ENCODE results near the gene ZNF775.

The ZNF775 gene

GRCh38 chr7:150378853-150379440, at the start of gene ZNF775:
Gene ZNF775, plus strand, starts transcription at chr7:150379330. Its CDS starts 9,141 bp downstream, at chr7:150388471.
- peak; percentile 97 for DNase-seq

- DNase-seq, result peak; percentile 67
Measured at GRCh38 chr7:150329331-150330120, 49.6 kb upstream of the ZNF775 start.

GRCh38 chr7:150330211-150330885, 48.8 kb upstream of the ZNF775 start:
- no peak for DNase-seq

GRCh38 chr7:150332852-150333635, 46.1 kb upstream of the ZNF775 start:
- DNase-seq, result no peak

- no peak for DNase-seq
Measured at GRCh38 chr7:150333659-150334058, 45.5 kb upstream of the ZNF775 start.

- no peak for DNase-seq
Measured at GRCh38 chr7:150334108-150334507, 45.0 kb upstream of the ZNF775 start.

GRCh38 chr7:150335108-150335773, 43.9 kb upstream of the ZNF775 start:
- no peak for DNase-seq

- DNase-seq, result no peak
Measured at GRCh38 chr7:150335774-150336112, 43.4 kb upstream of the ZNF775 start.

- DNase-seq, result no peak
Measured at GRCh38 chr7:150336746-150337145, 42.4 kb upstream of the ZNF775 start.

- no peak for DNase-seq
Measured at GRCh38 chr7:150337179-150337578, 42.0 kb upstream of the ZNF775 start.

- DNase-seq, result no peak
Measured at GRCh38 chr7:150337659-150338081, 41.5 kb upstream of the ZNF775 start.

- no peak for DNase-seq
Measured at GRCh38 chr7:150338166-150338829, 40.8 kb upstream of the ZNF775 start.

GRCh38 chr7:150339409-150339809, 39.7 kb upstream of the ZNF775 start:
- DNase-seq, result no peak

- DNase-seq, result peak; percentile 57
Measured at GRCh38 chr7:150340024-150340749, 38.9 kb upstream of the ZNF775 start.

GRCh38 chr7:150340875-150341262, 38.3 kb upstream of the ZNF775 start:
- DNase-seq, result no peak

- DNase-seq, result peak; percentile 67
Measured at GRCh38 chr7:150341263-150342120, 37.6 kb upstream of the ZNF775 start, which contains the start of gene RARRES2. Gene RARRES2, minus strand, starts transcription at chr7:150341629. Its CDS starts 1,020 bp downstream, at chr7:150340609.

GRCh38 chr7:150342121-150342408, 37.1 kb upstream of the ZNF775 start:
- DNase-seq, result no peak

GRCh38 chr7:150343225-150343624, 35.9 kb upstream of the ZNF775 start:
- no peak for DNase-seq

GRCh38 chr7:150344299-150344698, 34.8 kb upstream of the ZNF775 start:
- no peak for DNase-seq

GRCh38 chr7:150345012-150345411, 34.1 kb upstream of the ZNF775 start:
- DNase-seq, result no peak
